Mucosa of stomach (tissue), 1 donor: ENCODE measurements around the gene PRPF4.
"Not testable (repeated sequence)": the region's sequence is repeated elsewhere in the genome, so short reads cannot be mapped to it uniquely, and the experiment has no call there.

Source experiments
- H3K27me3 ChIP-seq: one replicate; pipeline ENCODE4 v1.7.0; 2013; ENCODE audit warnings: mild to moderate bottlenecking, low read length; ENCODE audit not compliant: control insufficient read depth, insufficient read depth
- H3K36me3 ChIP-seq: one replicate; pipeline ENCODE4 v1.7.0; 2013; ENCODE audit warnings: low read length; ENCODE audit not compliant: control insufficient read depth, insufficient read depth
- H3K4me1 ChIP-seq: one replicate; pipeline ENCODE4 v1.7.0; 2013; ENCODE audit warnings: mild to moderate bottlenecking, low read length; ENCODE audit not compliant: control insufficient read depth, insufficient read depth
- H3K4me3 ChIP-seq: one replicate; pipeline ENCODE4 v1.7.0; 2013; ENCODE audit warnings: low read length
- H3K9ac ChIP-seq: one replicate; pipeline ENCODE4 v1.7.0; 2013; ENCODE audit warnings: mild to moderate bottlenecking, low read length, moderate library complexity
- H3K9me3 ChIP-seq: one replicate; pipeline ENCODE4 v1.7.0; 2013; ENCODE audit warnings: mild to moderate bottlenecking, low read length, moderate library complexity; ENCODE audit not compliant: control insufficient read depth
- donor health status: Pancreatic carcinoma.

The PRPF4 gene

DNA sequence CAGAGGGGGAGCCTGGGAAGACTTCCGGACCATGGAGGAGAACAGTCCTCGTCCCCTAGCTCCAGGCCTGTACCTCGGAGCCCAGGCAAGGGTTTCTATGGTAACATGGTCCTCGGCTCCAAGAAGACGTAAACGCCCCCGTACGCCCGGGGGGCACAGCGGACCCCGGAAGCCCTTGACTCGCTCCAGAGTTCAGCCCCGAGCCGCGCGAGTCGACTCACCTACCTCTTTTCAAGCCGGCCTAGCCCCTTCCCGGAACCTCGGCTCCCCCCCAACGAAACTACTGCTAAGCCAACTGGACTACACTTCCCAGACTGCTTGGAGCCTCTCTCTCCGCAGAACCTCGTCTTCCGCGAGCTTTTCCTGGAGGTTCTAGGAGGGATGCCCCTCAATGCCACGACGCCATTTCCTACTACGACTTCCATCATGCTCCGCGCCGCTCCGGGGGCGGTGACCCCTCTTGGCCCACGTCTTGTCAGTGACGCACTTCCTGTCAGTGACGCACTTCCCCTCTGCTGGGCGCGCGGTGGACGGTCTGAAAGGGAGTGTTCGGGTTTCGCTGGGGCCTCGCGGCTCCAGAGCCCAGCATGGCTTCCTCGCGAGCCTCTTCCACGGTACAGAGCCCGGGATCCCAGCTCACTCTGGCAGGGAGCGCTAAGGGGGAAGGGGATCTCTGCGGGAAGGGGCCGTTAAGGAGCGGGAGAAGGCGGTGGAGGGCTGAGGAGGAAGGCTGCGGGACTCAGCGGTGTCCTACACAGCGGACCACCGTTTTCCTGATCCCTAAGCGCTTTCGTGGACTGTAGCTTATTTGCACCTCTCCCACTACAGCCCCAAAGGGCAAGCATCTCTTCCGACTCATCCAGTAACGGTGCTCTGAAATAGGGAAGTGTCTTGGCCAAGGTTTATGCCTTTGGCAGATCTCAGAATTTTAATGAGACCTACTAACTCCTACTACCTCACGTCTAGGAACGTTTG is at the start of gene PRPF4, which contains the start of gene CDC26:
Gene PRPF4 (plus strand): TSS at position 502 of the 975 bp plus-strand sequence. CDS start 86 bp downstream, at position 588.
Gene CDC26 (minus strand): TSS at position 416 of the 975 bp plus-strand sequence. CDS start 3,065 bp downstream, outside the sequence.
- H3K9ac ChIP-seq = peak within 1 kb of the TSS; percentile 91
- no peaks in the 10 kb centered on the region for H3K27me3 ChIP-seq
- H3K4me1 ChIP-seq = peaks cover 7% of the 10 kb centered on the region
- H3K9me3 ChIP-seq = no peaks in the 10 kb centered on the region
- H3K36me3 ChIP-seq = no peaks in the 10 kb centered on the region
- peak within 1 kb of the TSS; percentile 95 for H3K4me3 ChIP-seq

DNA sequence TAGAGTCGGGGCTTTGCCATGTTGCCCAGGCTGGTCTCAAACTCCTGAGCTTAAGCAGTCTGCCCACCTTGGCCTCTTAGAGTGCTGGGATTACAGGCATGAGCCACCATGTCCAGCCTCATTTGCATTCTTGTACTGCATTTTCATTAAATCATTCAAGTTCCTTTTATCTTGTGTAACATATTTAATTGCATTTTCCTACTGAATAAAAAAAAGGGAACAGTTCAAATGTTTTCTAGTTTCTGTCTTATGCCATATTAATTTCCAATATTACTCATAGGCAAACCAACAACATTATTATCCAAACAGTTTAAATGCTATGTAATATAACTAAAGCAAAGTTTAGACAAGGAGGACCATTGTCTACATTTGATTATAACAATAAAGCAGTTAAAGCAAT is 48.0 kb upstream of the PRPF4 start:
- Histone ChIP-seq H3K9me3 (no peaks in the 10 kb centered on the region), H3K27me3 (no peaks in the 10 kb centered on the region), H3K4me3 (no peak overlapping the region), H3K9ac (no peak overlapping the region), H3K36me3 (no peaks in the 10 kb centered on the region), H3K4me1 (peaks cover 23% of the 10 kb centered on the region)

DNA sequence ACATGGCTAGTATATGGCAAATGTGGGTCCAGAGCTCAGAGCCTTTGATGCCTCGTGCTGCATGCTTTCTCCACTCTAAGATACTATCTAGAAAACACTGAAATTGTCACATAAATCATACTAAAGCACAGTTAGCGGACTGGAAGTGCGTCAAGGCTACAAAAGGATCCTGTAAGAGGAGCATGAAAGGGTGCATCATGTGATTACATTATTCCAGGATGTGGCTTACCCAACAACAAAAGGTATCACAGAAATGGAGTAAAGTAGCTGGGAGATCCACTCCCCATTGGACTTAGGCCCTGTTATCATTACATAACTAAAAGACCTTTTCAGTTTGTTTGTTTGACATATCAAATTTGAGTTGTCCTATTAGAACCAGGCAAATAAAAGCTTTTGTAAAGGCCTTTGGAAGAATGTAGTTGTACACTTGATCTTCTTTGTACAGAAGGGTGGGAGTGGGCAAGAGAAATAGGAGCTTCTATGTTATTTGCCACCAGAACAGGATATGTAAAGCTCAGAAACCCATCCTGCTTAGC is 47.3 kb upstream of the PRPF4 start:
- no peaks in the 10 kb centered on the region for H3K9me3 ChIP-seq
- no peaks in the 10 kb centered on the region for H3K36me3 ChIP-seq
- H3K4me3 ChIP-seq = no peak overlapping the region
- no peak overlapping the region for H3K9ac ChIP-seq
- H3K4me1 ChIP-seq = peaks cover 23% of the 10 kb centered on the region
- no peaks in the 10 kb centered on the region for H3K27me3 ChIP-seq

DNA sequence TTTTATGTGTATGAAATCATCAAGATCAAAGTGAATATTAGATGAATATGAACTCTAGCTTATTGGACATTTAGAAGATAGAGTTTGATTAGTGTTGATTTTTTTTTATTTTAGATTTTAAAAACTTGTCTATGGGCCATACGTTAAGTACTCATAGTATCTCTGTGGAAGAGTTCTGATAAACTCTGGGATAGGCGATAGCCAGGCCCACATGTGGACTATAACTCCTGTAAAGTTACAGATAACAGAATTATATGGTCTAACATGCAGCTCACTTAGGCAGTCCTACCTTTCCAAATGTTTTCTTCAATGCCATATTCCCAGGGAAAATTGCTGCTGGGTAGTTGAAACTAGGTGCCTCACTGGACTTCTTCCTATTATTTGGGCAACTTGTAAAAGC is 43.8 kb upstream of the PRPF4 start:
- peaks cover 30% of the 10 kb centered on the region for H3K4me1 ChIP-seq
- no peaks in the 10 kb centered on the region for H3K9me3 ChIP-seq
- no peak overlapping the region for H3K4me3 ChIP-seq
- H3K27me3 ChIP-seq = no peaks in the 10 kb centered on the region
- H3K9ac ChIP-seq = no peak overlapping the region
- H3K36me3 ChIP-seq = no peaks in the 10 kb centered on the region

DNA sequence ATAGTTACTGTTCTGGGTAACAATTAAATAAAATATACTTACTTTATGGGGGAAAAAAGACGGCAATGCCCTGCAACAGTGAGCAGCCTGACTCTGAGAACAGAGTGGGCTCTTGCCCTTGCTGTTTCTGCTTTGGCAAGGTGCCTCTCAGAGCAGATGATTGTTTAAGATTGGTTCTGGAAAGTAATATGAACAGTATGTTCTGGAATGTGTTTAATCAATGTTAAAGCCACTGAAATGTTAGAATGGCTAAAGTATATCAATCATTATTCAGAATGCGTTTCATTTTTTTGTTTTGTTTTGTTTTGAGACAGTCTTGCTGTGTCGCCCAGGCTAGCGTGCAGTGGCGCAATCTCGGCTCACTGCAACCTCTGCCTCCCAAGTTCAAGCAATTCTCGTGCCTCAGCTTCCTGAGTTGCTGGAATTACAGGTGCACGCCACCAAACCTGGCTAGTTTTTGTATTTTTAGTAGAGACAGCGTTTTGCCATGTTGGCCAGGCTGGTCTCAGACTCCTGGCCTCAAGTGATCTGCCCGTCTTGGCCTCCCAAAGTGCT is 39.7 kb upstream of the PRPF4 start:
- not testable (repeated sequence) for H3K9me3 ChIP-seq, H3K9ac ChIP-seq, H3K36me3 ChIP-seq, H3K27me3 ChIP-seq, H3K4me3 ChIP-seq
- H3K4me1 ChIP-seq = peaks cover 16% of the 10 kb centered on the region

DNA sequence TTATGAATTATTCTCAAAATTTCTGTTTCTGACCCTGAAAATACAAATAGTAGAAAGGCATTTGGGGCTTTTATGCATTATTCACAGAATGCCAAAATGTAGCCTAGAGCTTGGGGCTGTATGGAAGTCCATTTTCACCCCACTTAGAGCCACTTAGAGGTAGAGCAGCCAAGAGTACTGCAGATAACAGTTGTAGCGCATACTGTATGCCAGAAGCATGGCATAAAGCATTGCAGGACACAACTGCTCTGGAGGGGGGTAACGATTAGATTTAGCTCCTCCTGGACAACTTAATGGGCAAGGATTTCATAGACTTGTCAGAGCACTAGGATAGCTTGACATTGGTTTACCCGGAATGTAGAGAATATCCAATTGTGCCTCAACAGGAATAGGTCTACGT is 38.4 kb upstream of the PRPF4 start:
- no peak overlapping the region for H3K9ac ChIP-seq
- H3K9me3 ChIP-seq = no peaks in the 10 kb centered on the region
- no peak overlapping the region for H3K4me3 ChIP-seq
- H3K4me1 ChIP-seq = peaks cover 16% of the 10 kb centered on the region
- H3K27me3 ChIP-seq = no peaks in the 10 kb centered on the region
- H3K36me3 ChIP-seq = peaks cover 4% of the 10 kb centered on the region

DNA sequence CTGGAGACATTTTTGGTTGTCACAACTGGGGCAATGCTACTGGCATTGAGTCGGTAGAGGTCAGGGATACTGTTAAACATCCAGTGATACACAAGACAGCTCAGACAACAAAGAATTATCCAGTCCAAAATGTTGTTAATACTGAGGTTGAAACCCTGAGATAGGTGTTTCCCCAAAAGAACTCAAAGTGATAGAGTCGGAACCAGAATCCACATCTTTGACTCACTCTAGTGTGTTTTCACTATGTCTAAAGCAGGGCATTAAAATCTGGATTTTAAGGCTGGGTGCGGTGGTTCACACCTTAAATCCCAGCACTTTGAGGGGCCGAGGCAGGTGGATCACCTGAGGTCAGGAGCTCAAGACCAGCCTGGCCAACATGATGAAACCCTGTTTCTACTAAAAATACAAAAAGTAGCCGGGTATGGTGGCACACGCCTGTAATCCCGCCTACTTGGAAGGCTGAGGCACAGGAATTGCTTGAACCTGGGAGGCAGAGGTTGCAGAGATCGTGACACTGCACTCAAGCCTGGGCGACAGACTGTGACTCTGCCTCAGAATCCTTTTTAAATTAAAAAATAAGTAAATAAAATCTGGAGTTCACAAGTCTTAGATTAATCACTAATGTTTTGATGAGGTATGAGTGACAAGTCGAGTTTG is 37.1 kb upstream of the PRPF4 start:
- Histone ChIP-seq H3K36me3 (peaks cover 4% of the 10 kb centered on the region), H3K4me3 (no peak overlapping the region), H3K4me1 (peaks cover 8% of the 10 kb centered on the region), H3K9ac (no peak overlapping the region), H3K27me3 (no peaks in the 10 kb centered on the region), H3K9me3 (no peaks in the 10 kb centered on the region)

DNA sequence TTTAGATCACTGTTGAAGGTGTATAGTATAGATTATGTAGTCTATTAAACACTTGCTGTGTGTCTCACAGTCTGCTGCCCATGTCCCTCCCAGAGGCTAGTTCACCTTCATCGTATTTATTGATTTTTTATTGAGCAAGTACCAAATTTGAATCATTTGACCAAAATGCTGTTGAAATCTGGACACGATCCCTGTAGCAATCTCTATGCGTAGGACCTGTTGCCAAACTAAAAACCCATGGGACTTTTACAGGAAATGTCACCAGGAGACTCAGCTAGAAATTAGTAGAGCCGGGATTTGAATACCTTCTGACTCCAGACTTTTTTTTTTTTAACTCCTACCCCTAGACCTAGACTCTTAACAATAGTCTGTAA is 36.6 kb upstream of the PRPF4 start:
- no peak overlapping the region for H3K4me3 ChIP-seq
- H3K36me3 ChIP-seq = peaks cover 4% of the 10 kb centered on the region
- no peaks in the 10 kb centered on the region for H3K27me3 ChIP-seq
- peaks cover 3% of the 10 kb centered on the region for H3K4me1 ChIP-seq
- H3K9me3 ChIP-seq = no peaks in the 10 kb centered on the region
- no peak overlapping the region for H3K9ac ChIP-seq

DNA sequence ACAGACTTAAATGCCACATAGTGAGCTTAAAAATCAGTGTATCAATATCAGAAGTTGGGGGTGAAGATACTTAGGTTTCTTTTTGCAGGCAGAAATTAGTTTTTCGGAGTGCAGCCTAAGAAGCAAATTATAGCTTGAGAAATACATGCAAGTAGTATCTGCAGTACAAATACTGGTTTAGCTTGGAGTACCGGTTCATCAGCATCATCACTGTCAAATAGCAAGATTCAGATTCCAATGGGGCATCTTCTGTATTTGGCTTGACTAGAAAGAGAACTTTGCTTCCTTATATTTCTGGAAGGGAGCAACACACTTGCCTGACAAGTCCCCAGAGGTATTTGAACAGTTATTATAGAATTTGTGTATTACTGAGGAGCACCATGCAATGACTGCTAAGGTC is 34.3 kb upstream of the PRPF4 start:
- H3K9me3 ChIP-seq = no peaks in the 10 kb centered on the region
- H3K9ac ChIP-seq = no peak overlapping the region
- no peaks in the 10 kb centered on the region for H3K27me3 ChIP-seq
- no peak overlapping the region for H3K4me3 ChIP-seq
- H3K4me1 ChIP-seq = no peaks in the 10 kb centered on the region
- H3K36me3 ChIP-seq = peaks cover 4% of the 10 kb centered on the region

DNA sequence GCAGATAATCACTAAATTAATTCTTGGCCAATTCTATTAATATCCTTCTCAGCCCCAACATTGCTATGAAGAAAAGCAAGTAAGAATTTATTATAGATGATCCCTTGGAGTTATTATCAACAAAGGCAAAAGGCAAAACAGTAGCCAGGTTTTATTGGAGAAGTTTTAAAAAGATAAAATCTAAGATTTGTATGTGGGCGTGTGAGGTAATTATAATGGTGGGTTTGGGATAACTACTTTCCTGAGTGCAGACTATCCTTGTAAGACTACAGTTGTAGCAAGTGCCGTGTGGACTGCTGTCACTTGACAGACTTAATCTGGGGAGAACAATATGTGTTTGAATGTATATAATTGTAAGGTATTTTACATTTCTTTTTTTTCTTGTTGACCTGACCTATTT is 30.9 kb upstream of the PRPF4 start:
- Histone ChIP-seq H3K36me3 (peaks cover 4% of the 10 kb centered on the region), H3K4me3 (no peak overlapping the region), H3K9me3 (no peaks in the 10 kb centered on the region), H3K9ac (no peak overlapping the region), H3K4me1 (no peaks in the 10 kb centered on the region), H3K27me3 (no peaks in the 10 kb centered on the region)

DNA sequence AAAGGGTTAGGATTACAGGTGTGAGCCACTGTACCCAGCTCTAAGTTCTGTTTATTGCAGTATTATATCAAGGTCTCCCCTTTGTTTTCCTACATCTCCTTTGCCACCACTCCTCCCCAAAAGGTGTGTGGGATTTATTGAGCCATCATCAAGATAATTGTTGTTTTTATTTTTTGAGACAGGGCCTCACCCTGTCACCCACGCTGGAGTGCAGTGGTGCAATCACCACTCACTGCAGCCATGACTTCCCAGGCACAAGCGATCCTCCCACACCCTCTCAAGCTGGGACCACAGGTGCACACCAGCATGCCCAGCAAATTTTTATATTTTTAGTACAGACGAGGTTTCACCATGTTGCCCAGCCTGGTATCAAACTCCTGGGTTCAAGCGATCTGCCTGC is 29.6 kb upstream of the PRPF4 start:
- Histone ChIP-seq H3K9me3 (no peaks in the 10 kb centered on the region), H3K4me3 (no peak overlapping the region), H3K9ac (no peak overlapping the region), H3K36me3 (peaks cover 4% of the 10 kb centered on the region), H3K4me1 (no peaks in the 10 kb centered on the region), H3K27me3 (no peaks in the 10 kb centered on the region)

DNA sequence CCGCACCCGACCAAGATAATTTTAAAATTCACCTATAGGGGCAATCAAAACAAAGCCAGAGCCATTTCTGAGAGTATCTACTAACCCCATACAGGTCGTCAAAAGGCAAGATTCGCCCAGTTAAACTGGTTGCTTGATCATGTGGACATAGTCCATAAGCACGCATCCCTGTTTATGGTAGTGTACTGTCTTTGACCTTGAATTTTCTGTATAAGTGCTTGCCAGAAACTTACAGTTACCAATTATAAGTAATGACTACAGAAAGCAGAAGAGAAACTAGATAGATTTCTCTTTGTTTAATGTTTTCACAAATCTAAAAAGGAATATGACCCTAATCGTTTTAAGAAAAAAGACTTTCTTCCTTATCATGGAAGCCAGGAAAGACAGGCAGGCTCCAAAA is 28.5 kb upstream of the PRPF4 start:
- Histone ChIP-seq H3K36me3 (no peaks in the 10 kb centered on the region), H3K9ac (no peak overlapping the region), H3K27me3 (no peaks in the 10 kb centered on the region), H3K4me1 (no peaks in the 10 kb centered on the region), H3K9me3 (no peaks in the 10 kb centered on the region), H3K4me3 (no peak overlapping the region)
